Stimulated activated CD8-positive, alpha-beta memory T cell treated with anti-CD3 and anti-CD28 coated beads, Interleukin-15, amount 100 ng/mL, for 4 hours (primary cell): ENCODE data around the gene SLC13A5.
"Not testable (repeated sequence)": the region's sequence is repeated elsewhere in the genome, so short reads cannot be mapped to it uniquely, and the experiment has no call there.

Experiments used
- DNase-seq, 2 donors: peaks; one replicate each; pipeline ENCODE4 v3.0.0-alpha.2; 2020; ENCODE audit warnings: low read depth in 2 of 2

Gene SLC13A5

GRCh38 chr17:6711081-6711674, 2.0 kb downstream of the SLC13A5 start:
- DNase-seq: no peak

GRCh38 chr17:6710317-6710716, 2.9 kb downstream of the SLC13A5 start:
- no peak for DNase-seq

GRCh38 chr17:6708357-6708961, 4.7 kb downstream of the SLC13A5 start:
- no peak for DNase-seq

GRCh38 chr17:6706996-6707395, 6.2 kb downstream of the SLC13A5 start:
- no peak for DNase-seq

GRCh38 chr17:6706499-6706898, 6.7 kb downstream of the SLC13A5 start:
- no peak for DNase-seq

- DNase-seq: no peak
Observed at GRCh38 chr17:6704470-6705052, 8.6 kb downstream of the SLC13A5 start.

- no peak for DNase-seq
Observed at GRCh38 chr17:6703751-6704150, 9.4 kb downstream of the SLC13A5 start.

GRCh38 chr17:6702567-6703215, 10.5 kb downstream of the SLC13A5 start:
- no peak for DNase-seq

- no peak for DNase-seq
Observed at GRCh38 chr17:6701719-6702118, 11.4 kb downstream of the SLC13A5 start.

GRCh38 chr17:6700948-6701307, 12.2 kb downstream of the SLC13A5 start:
- no peak for DNase-seq

GRCh38 chr17:6699997-6700947, 12.9 kb downstream of the SLC13A5 start:
- DNase-seq: no peak

- no peak for DNase-seq
Observed at GRCh38 chr17:6698004-6698403, 15.2 kb downstream of the SLC13A5 start.

- DNase-seq: no peak
Observed at GRCh38 chr17:6696906-6697305, 16.3 kb downstream of the SLC13A5 start.

- no peak for DNase-seq
Observed at GRCh38 chr17:6695565-6695964, 17.6 kb downstream of the SLC13A5 start.

GRCh38 chr17:6695051-6695450, 18.1 kb downstream of the SLC13A5 start:
- no peak for DNase-seq

- DNase-seq: not testable (repeated sequence)
Observed at GRCh38 chr17:6691958-6692357, 21.2 kb downstream of the SLC13A5 start.

GRCh38 chr17:6691546-6691945, 21.6 kb downstream of the SLC13A5 start:
- DNase-seq: no peak

- DNase-seq: no peak
Observed at GRCh38 chr17:6690641-6691040, 22.5 kb downstream of the SLC13A5 start.

- no peak for DNase-seq
Observed at GRCh38 chr17:6688944-6689343, 24.2 kb downstream of the SLC13A5 start.

- DNase-seq: no peak
Observed at GRCh38 chr17:6686026-6686425, 27.1 kb downstream of the SLC13A5 start.

- DNase-seq: no peak
Observed at GRCh38 chr17:6684881-6685767, 28.0 kb downstream of the SLC13A5 start.
